Measurements from ENCODE around the gene TRPT1. TPM values are rescaled to one million over a fixed set of nuclear protein-coding genes. Genes with fewer than 3 reads are reported as not detected.

TRPT1 gene
- total and polyA plus RNA-seq, 9 of the 15 experiments (the other 6 are each of a cell fraction or from before 2014, with no cell fraction given): 4.6 to 41.7 (median 23.1) TPM

- peak; percentile 95 for TF ChIP-seq ZBTB40 (IDR thresholded peaks at IDR 0.05)
- TF ChIP-seq ZBTB40 (CRISPR knock-in tag; IDR thresholded peaks at IDR 0.05): no peak
- TF ChIP-seq ZKSCAN3 (CRISPR knock-in tag; IDR thresholded peaks at IDR 0.05): no peak
- TF ChIP-seq HMGXB4 (CRISPR knock-in tag; IDR thresholded peaks at IDR 0.05): no peak
- no peak for TF ChIP-seq FUS (optimal IDR thresholded peaks at IDR 0.05; ENCODE audit: low read depth, low read length)
- 0 out of 2 replicates have a peak, but pooled peaks have one; percentile 48 for TF ChIP-seq JUNB (CRISPR knock-in tag; conservative IDR thresholded peaks at IDR 0.05)
- peak; percentile 86 for TF ChIP-seq NFIC (IDR thresholded peaks at IDR 0.05)
- peak; percentile 77 for TF ChIP-seq GTF2E2 (tag; IDR thresholded peaks at IDR 0.05)
- TF ChIP-seq ETS1 (conservative IDR thresholded peaks at IDR 0.05; ENCODE audit: control insufficient read depth, low read depth, low read length): peak; percentile 39
- TF ChIP-seq ZNF764 (CRISPR knock-in tag; IDR thresholded peaks at IDR 0.05; ENCODE audit: low read depth): 0 out of 2 replicates have a peak, but pooled peaks have one; percentile 32
- peak; percentile 6; the same call in 1 of the 2 replicates for TF ChIP-seq JUN (IDR thresholded peaks at IDR 0.05; ENCODE audit: borderline replicate concordance, low read depth, low read length)
- 0 out of 2 replicates have a peak, but pooled peaks have one; percentile 47 for TF ChIP-seq JUN (CRISPR knock-in tag; IDR thresholded peaks at IDR 0.05; ENCODE audit: borderline replicate concordance)
- peak; percentile 95 for TF ChIP-seq SMAD1 (IDR thresholded peaks at IDR 0.05; ENCODE audit: low read depth, low read length, partially characterized antibody)
- 0 out of 2 replicates have a peak, but pooled peaks have one; percentile 26 for TF ChIP-seq HDAC2 (IDR thresholded peaks at IDR 0.05)
- TF ChIP-seq HEY1 (CRISPR knock-in tag; IDR thresholded peaks at IDR 0.05; ENCODE audit: borderline replicate concordance): no peak
- TF ChIP-seq CBX3 (IDR thresholded peaks at IDR 0.05; ENCODE audit: borderline replicate concordance in 1 of 2, low read length in 2 of 2): peak in 1 of 2 experiments; percentile 19; a peak in 1 of 3 replicates
Measured at GRCh38 chr11:64240435-64241240, 14.7 kb upstream of the TRPT1 start, which contains the start of gene FKBP2 (continued).
